GM18868 (cell line): ENCODE data around the gene NTN5.
"Not testable (repeated sequence)": the region's sequence is repeated elsewhere in the genome, so short reads cannot be mapped to it uniquely, and the experiment has no call there.

ENCODE experiments used
- ATAC-seq: cut with Tn5 transposase; IDR thresholded peaks from one replicate; pipeline ENCODE4 v1.9.1; 2021; ENCODE audit warnings: mild to moderate bottlenecking, moderate library complexity; ENCODE audit not compliant: unreplicated experiment

The NTN5 gene

GRCh38 chr19:48698046-48698445 is 25.2 kb upstream of the NTN5 start:
- ATAC-seq, result no peak

GRCh38 chr19:48696353-48697010 is 23.7 kb upstream of the NTN5 start:
- no peak for ATAC-seq

- no peak for ATAC-seq
These were observed 23.0 kb upstream of the NTN5 start, which contains the start of gene FUT2 for GRCh38 chr19:48695743-48696352. Gene FUT2 (plus strand): TSS chr19:48695971. CDS start chr19:48702957, 6,986 bp downstream.

GRCh38 chr19:48693629-48694028 is 20.8 kb upstream of the NTN5 start:
- not testable (repeated sequence) for ATAC-seq

- ATAC-seq, result no peak
These were observed 16.6 kb upstream of the NTN5 start for GRCh38 chr19:48689449-48689848.

GRCh38 chr19:48687776-48688175 is 15.0 kb upstream of the NTN5 start:
- ATAC-seq, result no peak

- not testable (repeated sequence) for ATAC-seq
These were observed 13.8 kb upstream of the NTN5 start for GRCh38 chr19:48686637-48687036.

GRCh38 chr19:48686088-48686487 is 13.3 kb upstream of the NTN5 start:
- ATAC-seq, result no peak

GRCh38 chr19:48685583-48685982 is 12.8 kb upstream of the NTN5 start:
- no peak for ATAC-seq

- no peak for ATAC-seq
These were observed 10.5 kb upstream of the NTN5 start for GRCh38 chr19:48683349-48683748.

- ATAC-seq, result no peak
These were observed 8.3 kb upstream of the NTN5 start for GRCh38 chr19:48681127-48681470.

GRCh38 chr19:48680436-48681126 is 7.8 kb upstream of the NTN5 start:
- ATAC-seq, result no peak

GRCh38 chr19:48680006-48680405 is 7.2 kb upstream of the NTN5 start:
- ATAC-seq, result not testable (repeated sequence)

GRCh38 chr19:48678201-48678600 is 5.4 kb upstream of the NTN5 start:
- ATAC-seq, result no peak

GRCh38 chr19:48676887-48677286 is 4.1 kb upstream of the NTN5 start:
- no peak for ATAC-seq

- ATAC-seq, result no peak
These were observed 3.7 kb upstream of the NTN5 start for GRCh38 chr19:48676487-48676886.

- ATAC-seq, result no peak
These were observed 2.4 kb upstream of the NTN5 start for GRCh38 chr19:48674921-48675824.

GRCh38 chr19:48674216-48674809 is 1.5 kb upstream of the NTN5 start:
- no peak for ATAC-seq

GRCh38 chr19:48673436-48674100 is 751 bp upstream of the NTN5 start:
- ATAC-seq, result no peak

- no peak for ATAC-seq
These were observed 1.3 kb downstream of the NTN5 start for GRCh38 chr19:48671446-48671995.
